GM21576 (cell line): ENCODE data around the gene FADS3.

Source experiments
- ATAC-seq: cut with Tn5 transposase; IDR thresholded peaks from one replicate; pipeline ENCODE4 v1.9.1; 2021; ENCODE audit warnings: mild to moderate bottlenecking, moderate library complexity; ENCODE audit not compliant: unreplicated experiment

Gene FADS3

DNA sequence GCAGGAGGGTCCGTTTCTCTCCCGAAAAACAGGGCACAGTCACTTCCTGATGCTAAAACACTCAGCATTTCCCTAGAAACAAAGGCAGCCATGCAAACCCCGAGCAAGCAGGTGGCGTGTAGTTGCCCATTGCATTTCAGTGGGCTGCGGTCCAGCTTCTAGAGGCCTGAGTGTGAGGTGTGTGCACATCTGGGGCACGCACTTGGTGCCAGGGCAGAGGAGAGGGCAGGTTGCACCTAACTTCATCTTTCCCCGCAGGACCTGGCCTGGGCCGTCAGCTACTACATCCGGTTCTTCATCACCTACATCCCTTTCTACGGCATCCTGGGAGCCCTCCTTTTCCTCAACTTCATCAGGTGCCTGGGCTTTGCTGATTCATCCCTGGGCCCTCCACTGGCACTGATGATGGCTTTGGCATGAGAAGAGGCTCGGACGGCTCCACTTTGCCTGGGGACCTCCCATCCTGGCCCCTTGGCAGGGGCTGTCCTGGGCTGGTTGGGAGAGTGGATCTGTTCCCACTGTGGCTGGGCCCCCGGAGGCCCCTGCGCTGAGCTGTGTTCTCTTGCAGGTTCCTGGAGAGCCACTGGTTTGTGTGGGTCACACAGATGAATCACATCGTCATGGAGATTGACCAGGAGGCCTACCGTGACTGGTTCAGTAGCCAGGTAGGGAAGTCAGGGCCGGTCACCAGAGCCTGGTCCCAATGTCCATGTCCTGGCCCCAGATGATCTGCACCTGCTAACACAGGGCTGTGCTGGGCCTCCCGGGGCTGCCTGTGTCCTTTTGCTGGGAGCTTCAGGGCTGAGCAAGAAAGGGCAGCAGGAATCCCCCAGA lies 28.4 kb downstream of the FADS3 start:
- no peak for ATAC-seq

DNA sequence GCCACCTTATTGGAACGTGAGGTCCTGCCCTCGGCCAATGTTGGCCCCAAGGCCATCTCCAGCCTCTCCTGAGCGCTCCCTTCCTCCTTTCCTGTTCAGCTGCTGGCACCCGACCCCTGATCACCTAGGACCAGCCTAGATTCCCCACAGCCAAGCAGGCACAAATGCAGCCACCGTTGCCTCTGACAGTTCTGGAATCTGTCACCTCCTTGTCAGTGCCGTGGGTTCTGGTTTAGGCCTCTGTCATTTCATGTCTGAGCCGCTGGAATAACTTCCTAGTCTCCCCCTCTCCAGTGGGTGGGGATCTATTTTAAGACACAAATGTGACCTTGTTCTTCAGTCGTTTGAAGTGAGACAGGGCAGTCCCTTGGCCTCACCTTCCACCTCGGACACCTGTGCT lies 29.7 kb downstream of the FADS3 start:
- no peak for ATAC-seq

DNA sequence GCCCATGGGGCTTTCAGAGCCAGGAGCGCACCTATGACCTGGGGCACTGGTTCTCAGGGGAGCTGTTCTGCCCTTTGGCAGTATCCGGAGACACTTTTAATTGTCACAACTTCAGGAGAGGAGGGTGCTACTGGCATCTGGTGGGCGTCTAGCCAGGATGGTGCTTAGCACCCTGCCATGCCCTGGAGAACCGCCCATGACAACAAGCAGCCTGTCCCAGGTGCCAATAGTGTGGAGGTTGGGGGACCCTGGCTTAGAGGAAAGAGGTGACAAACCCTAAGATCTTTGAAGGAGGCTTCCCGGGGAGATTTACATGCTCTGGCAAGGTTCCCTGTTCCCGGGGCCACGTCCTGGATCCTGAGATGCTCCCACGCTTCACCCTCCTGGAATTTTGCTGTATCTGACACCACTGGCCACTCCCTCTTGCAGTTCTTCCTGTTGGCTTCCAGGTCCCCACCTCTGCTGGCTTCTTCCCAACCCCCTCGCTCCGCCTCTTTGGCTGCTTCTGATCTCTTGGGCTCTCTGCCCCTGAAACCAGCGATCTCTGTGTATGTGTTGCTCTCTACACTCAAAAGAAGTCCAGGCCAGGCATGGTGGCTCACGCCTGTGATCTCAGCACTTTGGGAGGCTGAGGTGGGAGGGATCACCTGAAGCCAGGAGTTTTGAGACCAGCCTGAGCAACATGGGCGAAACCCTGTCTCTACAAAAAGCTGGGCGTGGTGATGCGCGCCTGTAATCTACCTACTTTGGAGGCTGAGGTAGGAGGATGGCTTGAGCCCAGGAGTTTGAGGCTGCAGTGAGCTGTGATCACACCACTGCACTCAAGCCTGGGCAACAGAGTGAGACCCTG lies 31.1 kb downstream of the FADS3 start:
- ATAC-seq, result no peak

DNA sequence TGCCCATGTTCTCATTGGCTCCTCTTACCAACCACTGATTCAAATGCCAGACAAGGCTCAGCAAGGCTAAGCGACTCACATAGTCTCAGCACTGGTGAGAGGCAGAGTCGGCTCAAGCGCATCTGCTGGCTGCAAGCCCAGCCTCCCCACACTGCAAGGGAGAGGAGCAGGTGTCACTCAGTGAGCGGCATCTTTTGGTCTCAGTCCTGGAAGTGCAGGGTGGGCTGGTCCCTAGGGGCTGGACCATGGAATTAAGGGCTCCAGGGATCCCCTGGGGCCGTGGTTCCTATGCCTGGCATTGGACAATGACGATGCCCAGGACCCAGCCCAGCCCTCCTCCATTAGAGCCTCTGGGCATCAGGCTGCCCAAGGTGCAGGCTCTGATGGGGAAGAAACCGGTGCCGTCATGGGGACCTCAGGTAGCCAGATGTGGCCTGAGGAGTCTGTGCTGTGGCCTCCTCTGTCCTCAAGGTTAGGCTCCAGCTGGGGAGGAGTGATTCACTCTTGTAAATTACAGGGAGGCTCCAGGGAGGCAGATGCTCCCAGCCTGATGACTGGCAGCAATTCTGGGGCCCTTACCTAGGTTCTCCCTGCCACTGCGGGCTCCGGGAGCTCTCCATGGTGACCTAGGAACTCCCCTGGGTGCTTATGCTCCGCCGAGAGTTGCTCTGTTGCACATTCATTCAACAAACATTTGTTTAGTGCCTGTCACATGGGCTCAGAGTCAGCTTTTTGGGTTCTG lies 35.2 kb downstream of the FADS3 start:
- ATAC-seq, result no peak

DNA sequence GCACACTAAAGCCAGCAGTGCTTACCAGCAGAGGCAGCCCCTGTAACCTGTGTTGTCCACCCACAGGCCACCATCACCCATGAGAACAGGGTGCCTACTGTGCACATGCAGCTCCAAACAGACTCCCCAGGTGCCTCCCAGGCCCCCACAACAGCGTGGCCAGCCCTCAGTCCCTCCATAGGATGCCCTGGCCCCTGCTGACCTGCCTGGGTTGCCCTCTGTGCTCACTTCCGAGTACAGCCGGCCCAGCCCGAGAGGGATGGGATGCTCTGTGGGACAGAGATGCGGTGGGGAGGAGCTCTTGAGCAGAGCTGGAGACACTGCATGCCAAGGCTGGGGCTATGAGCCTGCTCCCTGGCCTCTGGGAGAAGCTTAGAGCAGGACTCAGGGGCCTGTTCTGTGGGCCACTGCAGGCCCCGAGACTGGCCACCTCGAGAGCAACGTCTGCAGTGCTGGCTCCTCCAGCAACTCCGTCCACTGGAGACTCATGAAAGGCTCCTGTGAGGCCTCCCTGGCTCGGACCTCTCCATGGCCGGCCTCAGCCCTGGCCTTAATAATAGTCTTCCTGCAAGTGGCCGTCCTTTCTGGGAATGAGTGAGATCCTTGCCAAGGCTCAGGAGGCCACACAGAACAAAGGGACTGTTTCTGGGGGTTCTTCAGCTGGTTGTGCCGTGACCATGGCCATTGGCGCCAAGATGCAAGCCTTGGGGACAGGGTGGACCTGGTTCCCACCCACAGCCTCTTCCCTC lies 36.2 kb downstream of the FADS3 start:
- no peak for ATAC-seq

DNA sequence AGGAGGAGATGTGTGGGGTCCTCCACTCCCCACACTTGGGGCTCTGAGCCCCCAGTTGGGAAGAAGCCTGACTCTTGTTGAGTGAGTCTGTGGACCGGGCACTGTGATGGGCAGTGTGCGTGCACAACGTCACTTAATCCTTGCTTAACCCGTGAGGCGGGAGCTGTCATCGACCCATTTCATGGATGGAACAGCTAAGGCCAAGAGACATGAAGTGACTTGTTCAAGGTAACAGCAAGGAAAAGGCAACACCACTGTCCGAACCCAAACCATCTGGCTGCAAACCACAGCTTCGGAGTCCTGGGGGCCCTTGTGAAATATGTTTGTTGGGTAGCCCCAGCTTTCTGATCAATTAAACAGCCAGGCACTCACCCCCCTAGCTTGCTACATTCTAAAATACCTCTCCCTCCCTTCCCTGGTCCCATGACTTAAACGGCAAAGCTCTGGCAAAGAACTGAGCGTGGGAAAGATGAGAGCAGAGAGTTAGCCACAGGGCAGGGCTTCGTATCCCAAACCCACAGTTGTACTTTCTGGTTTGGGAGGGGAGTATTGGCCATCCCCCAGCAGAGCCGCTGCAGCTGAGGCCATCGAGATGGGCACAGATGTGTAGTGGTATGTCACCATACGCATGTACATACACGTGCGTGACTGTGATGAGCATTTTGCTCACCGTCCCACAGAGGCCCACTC lies 37.0 kb downstream of the FADS3 start:
- ATAC-seq, result no peak

DNA sequence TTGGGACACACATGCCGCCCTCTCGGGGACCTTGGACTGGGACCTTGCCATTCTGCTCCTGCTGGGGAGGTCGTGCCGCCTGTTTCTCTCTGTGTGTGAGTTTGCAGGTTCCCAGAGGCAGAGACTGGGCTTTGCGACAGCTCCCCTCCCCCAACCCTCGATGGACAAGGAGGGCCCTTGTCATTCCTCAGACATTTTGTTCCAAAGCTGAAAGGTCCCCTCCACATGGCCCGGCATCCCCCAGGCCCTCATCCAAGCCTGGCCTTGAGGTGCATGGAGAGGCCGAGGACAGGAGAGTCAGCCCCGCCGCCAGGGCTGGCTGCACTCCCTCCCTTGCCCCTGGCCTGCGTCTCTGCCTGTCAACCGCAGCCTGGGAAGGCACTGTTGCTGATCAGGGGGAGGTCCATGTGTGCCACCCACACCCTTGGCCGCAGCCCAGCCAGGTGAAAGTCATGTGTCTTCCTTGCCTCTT lies 37.6 kb downstream of the FADS3 start:
- ATAC-seq, result no peak

DNA sequence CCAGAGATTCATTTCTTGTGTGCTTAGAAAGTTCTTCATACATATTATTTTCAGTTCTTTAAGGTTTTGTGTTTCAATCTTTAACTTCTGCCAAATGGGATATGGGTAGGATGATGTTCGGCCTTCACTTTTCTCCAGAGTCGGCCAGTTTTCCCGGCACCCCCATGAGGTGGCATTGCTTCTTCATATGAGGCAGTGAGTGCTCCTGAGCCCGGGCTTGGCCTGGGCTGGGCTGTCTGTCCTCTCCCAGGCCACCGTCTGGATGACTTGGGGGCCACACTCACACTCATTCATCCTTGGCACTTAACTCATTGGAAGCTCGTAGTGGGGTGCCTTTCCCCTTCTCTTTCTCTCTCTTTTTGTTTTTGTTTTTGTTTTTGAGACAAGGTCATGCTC lies 39.4 kb downstream of the FADS3 start:
- no peak for ATAC-seq

DNA sequence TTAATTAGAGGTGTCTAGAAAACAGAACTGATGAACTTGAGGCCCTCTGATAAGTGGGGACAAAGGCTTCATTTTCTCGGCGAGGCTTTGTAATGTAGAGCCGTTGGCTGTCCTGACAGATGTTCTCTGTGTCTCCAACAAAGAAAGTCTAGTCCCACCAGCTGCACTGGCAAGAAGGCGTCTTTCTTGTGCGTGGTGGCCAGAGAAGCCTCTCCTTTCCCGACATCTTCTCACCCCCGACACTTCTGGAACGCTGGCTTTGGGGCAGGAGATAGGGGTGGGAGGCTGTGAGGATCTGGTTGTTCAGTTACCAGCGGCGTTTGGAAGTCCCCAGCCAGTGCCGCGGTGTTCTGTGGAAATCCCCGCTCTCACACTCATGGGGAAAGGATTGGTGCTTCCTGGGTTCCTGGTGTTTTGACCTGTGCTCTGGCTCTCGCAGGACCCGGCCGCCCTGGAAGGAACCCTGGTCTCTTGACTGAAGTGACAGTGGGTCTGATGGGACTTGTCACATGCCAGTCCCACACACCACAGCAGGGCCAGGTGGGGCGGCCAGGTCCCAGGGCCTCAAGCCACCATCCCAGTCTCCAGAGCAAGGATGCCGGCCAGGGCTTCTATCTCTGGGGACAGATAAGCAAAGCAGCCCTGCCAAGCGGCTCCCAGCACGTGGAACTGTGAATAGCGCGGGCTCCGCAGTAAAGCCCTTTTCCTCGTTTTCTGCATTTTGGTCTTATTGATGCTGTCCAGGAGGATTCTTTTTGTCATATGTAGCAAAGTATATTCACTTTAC lies 40.0 kb downstream of the FADS3 start:
- ATAC-seq, result no peak

DNA sequence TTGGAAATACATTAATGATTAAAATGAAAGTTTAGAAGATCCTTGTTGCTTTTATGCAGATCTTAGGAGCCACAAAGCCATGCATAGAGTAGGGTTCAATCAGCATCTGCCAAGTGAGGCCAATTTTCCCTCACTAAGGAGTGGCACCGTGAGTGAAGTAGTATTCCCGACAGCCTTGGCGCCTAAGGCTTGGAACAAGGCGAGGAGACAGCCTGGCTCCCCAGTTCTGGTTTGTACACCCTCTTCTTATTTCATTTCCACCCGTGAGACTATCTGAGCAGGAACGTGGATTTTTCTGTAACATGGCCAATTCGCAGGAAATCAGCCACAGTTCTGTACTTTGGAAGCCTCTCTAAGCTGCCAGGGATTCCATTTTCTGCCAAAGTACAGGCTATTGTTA lies 40.7 kb downstream of the FADS3 start:
- ATAC-seq, result no peak

DNA sequence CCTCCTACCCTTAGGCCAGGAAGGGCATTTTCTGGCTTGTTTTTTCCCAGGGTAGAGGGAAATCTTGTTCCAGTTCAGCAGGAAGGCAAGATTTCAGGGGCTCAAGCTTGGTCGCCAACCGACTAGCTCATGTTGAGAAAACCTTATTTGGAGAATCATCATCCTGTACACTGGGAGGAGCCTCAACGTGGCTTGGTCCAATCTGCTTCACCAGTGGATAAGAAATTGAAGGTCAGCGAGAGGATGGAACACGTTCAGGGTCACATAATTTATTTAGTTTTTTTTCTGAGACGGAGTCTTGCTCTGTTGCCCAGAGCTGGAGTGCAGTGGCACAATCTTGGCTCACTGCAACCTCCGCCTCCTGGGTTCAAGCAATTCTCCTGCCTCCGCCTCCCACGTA lies 42.7 kb downstream of the FADS3 start:
- no peak for ATAC-seq

DNA sequence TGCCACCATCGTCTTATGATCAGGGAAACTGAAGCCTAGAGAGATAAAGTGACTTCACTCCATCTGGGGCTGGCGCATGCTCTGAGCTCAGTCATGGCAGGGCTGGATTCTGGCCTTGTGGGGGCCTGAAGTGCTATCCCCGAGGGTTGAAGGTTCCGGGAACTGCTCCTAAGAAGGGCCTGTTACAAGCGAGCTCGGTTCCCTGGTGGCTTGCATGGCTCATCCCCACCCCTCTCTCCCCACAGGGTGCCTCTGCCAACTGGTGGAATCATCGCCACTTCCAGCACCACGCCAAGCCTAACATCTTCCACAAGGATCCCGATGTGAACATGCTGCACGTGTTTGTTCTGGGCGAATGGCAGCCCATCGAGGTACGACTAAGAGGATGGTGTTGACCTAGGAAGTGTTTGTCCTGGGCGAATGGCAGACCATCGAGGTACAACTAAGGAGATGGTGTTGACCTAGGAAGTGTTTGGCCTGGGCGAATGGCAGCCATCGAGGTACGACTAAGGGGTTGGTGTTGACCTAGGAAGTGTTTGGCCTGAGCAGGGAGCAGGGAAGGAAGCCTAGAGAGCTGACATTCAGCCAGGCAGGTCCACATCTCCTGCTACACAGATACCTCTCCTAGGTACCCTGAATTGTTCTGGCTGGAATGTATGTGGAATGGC lies 43.3 kb downstream of the FADS3 start:
- no peak for ATAC-seq

DNA sequence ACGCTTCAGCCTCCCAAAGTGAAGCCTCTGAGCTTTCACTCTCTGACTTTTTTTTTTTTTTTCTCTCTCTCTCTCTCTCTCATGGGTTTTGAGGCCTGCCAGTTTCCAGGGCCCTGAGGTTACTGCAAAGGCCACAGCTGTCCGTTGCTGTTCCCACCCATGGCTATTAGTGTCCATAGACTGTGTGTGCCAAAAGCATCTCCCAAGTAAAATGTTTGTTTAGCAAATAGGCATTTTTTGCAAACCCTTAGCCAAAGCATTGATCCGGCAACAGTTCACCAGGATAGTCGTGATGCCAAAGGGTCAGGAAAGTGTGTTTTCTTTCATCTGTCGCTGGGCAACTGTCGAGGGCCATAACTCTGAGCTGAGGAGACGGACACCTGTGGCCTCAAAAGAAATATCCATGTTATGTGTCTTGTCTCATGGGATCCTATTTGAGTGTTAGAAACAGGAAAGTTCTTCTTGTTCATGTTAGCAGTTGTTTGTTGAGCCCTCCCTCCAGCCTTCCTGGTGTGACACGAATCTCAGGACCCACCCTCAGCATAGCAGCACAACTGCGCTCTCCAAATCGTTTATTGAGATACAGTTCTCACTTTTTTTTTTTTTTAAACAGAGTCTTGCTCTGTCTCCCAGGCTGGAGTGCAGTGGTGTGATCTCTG lies 44.9 kb downstream of the FADS3 start:
- ATAC-seq, result no peak

DNA sequence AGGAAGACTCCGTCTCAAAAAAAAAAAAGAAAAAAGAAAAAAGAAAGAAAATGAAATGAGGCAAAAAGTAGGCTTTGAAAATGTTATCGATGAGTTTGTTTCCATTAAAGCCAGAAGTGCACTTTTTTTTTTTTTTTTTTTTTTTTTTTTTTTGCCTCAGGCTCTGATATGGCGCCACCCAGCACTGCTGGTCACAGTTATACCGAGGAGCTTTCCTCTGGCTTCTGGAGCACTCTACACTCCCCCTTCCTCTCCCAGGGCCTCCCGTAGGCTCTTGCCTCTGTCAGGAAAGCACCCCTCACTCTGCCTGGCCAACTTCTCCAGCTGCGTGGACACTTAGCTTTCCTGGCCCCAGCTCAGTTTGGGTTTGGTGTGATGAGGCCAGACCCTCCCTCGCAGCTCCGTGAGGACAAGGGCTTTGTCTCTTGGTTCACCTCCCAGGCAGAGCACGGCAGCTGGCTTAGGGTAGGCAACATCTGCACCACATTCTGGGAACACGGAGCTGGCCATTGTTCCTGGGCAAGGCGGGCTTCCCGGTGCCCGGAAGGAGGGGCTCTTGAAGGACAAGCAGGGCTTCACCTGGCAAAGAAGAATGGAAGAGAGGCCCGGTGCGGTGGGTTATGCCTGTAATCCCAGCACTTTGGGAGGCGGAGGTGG lies 46.3 kb downstream of the FADS3 start:
- ATAC-seq, result no peak

DNA sequence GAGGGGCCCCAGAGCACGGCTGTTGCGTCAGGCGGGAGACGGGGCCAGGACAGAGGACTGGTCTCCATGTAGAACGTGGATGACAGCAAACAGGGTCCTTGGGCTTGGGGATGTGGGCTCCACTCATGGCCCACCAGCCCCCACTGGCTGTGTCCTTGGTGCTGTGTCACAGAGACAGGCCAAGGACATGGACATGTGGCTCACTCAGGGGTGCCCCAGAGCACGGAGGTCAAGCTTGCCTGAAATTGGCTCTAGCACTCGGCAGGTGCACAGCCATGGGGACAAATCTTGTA lies 48.9 kb downstream of the FADS3 start:
- no peak for ATAC-seq

DNA sequence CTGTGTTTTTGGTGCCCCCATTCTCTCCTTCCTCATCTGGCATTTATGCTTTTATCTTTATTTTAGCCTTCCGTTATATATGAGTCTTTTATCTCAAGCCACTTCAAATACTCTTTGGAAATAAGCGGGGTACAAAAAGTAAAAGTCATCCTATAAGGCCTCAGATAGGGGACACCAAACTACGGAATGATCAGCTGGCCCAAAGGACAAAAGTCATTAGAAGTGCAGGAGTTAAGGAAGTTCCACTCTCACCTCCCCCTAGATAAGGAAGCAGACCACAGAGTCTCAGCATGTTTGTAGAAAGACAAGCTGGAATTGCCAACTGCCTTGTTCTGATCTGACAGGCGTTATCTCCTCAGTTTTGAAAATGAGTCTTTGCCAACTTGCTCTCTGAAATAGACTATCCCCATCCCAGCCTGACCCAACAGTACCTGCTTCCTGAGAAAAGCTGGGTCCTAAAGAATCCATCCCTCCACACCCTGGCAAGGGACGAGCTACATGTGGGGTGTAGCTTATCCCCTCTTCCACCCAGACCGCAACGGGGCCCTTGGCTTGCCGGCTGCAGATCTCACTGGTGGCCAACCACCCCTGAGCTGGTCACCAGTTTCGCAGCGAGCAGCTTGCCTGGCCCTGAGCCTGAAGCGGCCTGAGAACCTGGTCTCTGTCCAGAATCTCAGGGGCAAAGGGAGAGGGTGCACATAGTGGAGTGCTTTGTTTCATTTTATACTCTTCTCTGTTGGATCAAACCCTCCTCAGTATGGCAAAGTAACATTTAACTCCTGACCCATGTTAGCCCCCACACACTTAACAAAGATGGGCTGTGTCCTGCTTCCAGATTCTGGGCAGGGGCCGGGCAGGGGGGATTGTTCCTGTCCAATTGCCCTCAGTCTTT lies 49.5 kb downstream of the FADS3 start:
- ATAC-seq, result no peak

DNA sequence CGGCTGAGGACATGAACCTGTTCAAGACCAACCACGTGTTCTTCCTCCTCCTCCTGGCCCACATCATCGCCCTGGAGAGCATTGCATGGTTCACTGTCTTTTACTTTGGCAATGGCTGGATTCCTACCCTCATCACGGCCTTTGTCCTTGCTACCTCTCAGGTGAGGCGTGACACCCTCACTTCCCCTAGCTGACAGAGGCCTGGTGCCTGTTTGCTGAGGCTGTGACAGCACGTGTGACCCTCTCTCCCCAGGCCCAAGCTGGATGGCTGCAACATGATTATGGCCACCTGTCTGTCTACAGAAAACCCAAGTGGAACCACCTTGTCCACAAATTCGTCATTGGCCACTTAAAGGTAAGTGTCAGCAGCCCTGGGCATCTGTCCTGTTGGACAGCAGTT lies 51.0 kb downstream of the FADS3 start:
- no peak for ATAC-seq
